ENCODE measurements around the gene GON7.
"Not testable (repeated sequence)": the region's sequence is repeated elsewhere in the genome, so short reads cannot be mapped to it uniquely, and the experiment has no call there.

Gene GON7

DNA sequence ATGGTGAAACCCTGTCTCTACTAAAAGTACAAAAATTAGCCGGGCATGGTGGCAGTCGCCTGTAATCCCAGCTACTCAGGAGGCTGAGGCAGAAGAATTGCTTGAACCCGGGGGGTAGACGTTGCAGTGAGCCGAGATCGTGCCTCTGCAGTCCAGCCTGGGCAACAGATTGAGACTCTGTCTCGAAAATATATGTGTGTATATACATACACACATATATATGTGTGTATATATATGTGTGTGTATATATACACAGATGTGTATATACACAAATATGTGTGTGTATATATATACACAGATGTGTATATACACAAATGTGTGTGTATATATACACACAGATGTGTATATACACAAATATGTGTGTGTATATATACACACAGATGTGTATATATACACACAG lies 48.5 kb downstream of the GON7 start:
- DNase-seq (ENCODE audit: low read depth, low spot score) = not testable (repeated sequence)

DNA sequence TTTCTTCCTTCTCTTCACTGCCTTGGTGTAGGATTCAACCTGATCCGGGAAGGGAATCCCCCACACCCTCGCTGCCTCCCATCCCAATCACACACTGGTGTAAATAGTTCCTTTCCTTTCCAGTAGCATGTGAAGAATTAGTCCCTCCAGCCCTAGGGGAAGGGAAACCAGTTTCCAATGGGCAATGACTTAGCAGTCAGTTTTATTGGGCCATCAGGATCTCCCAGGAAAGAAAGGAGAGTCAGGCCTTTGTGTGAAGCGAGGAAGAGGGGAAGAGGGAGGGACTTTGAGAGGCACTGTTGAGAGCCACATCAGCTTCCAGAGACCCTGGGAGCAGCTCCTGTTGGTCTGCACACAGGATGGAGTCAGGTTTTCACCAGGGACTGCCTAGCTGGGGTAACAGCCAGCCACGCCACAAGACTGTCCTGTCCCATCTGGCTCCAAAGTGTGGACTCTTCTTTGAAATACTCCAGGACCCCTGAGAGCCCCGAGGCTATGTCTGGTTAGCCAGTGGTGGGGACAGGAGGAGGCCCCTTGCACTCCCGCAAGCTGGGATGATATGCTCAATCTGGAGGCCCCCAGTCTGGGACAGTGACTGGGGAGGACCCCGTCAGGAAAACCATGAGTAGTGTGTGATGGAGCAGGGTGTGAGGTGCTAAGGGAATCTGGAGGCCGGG lies 50.0 kb downstream of the GON7 start:
- DNase-seq (ENCODE audit: low read depth, low spot score) = no peak

DNA sequence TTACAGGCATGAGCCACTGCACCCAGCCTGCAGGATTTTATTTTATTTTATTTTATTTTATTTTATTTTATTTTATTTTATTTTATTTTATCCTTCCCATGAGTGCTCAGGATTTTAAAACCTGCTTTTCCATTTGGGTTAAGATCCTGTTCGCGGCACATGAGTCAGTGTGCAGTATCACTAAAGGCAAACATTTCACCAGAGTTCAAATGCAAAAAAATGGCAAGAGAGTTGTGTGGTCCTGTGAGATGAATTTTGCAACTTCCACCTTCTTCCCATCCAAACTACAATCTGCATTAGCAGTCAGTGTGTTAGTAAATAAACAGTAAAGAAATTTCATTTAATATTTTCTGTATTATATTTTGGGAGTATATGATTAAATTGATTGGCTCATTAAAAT lies 51.2 kb downstream of the GON7 start:
- no peak for DNase-seq (ENCODE audit: low read depth, low spot score)

DNA sequence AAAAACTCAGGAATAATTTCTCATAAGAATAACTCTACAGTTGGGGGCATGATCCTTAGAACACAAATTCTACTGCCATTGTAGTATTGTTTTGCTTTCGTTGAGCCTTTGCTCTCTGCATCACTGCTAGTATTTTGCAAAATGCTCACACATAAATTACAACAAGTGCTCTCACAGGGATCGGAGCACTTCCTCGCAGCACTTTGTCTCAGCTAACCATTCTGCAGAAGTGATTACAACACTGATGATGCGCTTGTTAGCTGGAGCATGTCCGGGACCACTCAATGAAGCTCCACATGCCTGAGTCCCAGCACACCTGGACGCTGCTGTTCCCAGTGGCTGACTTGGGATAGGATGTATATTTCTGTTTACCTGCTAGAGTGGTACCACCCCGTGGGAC lies 53.7 kb downstream of the GON7 start:
- DNase-seq (ENCODE audit: low read depth, low spot score) = no peak
